Left kidney (tissue), 8 donors: Measurements from ENCODE around the gene PHOX2B. TPM values are rescaled to one million over a fixed set of nuclear protein-coding genes. Genes with fewer than 3 reads are reported as not detected.

ENCODE experiments used
- DNase-seq: peaks from one replicate; pipeline ENCODE4 v3.0.0-alpha.2; 2013
- long read RNA-seq, 8 donors: transcript quantifications; one replicate each; lab custom pipeline, GENCODE V29; 2026
- polyA plus RNA-seq: library from polyadenylated mRNA; unstranded; fragments of 120-200 nt; gene quantifications from one replicate; pipeline ENCODE4 v1.2.1, GENCODE V29; 2013; ENCODE audit not compliant: insufficient read length

Gene PHOX2B
- 0.10 TPM for polyA plus RNA-seq
- long read RNA-seq, donor 1, result 0 reads
- long read RNA-seq, donor 2, partial matches to known transcripts, result 0 of 1 reads
- long read RNA-seq, donor 2, other reads (novel, unspliced or antisense), result 0 of 1 reads
- long read RNA-seq, donor 3, result 0 reads
- long read RNA-seq, donor 4, result 0 reads
- long read RNA-seq, donor 5, result 0 reads
- long read RNA-seq, donor 6, result 0 reads
- long read RNA-seq, donor 7, result 0 reads
- long read RNA-seq, donor 8, result 0 reads

GRCh38 chr4:41748571-41749475 lies at the start of gene PHOX2B:
Gene PHOX2B, minus strand, starts transcription at chr4:41748725. Its CDS starts 115 bp downstream, at chr4:41748610.
- DNase-seq, result no peak

- DNase-seq, result no peak
These were observed 48.7 kb upstream of the PHOX2B start for GRCh38 chr4:41797260-41797659.

- no peak for DNase-seq
These were observed 48.2 kb upstream of the PHOX2B start for GRCh38 chr4:41796545-41797210.

GRCh38 chr4:41795796-41796385 lies 47.4 kb upstream of the PHOX2B start:
- no peak for DNase-seq

- DNase-seq, result no peak
These were observed 43.6 kb upstream of the PHOX2B start for GRCh38 chr4:41792166-41792565.

- DNase-seq, result no peak
These were observed 43.0 kb upstream of the PHOX2B start for GRCh38 chr4:41791557-41791956.

GRCh38 chr4:41787931-41788330 lies 39.4 kb upstream of the PHOX2B start:
- DNase-seq, result no peak

GRCh38 chr4:41785665-41786064 lies 37.1 kb upstream of the PHOX2B start:
- DNase-seq, result no peak

GRCh38 chr4:41784191-41784979 lies 35.9 kb upstream of the PHOX2B start:
- DNase-seq, result no peak

GRCh38 chr4:41776466-41776865 lies 27.9 kb upstream of the PHOX2B start:
- no peak for DNase-seq

GRCh38 chr4:41763729-41764128 lies 15.2 kb upstream of the PHOX2B start:
- DNase-seq, result no peak

GRCh38 chr4:41758884-41759283 lies 10.4 kb upstream of the PHOX2B start:
- DNase-seq, result no peak

- no peak for DNase-seq
These were observed 9.1 kb upstream of the PHOX2B start for GRCh38 chr4:41757521-41758156.

- DNase-seq, result no peak
These were observed 5.4 kb upstream of the PHOX2B start for GRCh38 chr4:41753942-41754341.

GRCh38 chr4:41752081-41752836 lies 3.7 kb upstream of the PHOX2B start:
- DNase-seq, result no peak

GRCh38 chr4:41751449-41752061 lies 3.0 kb upstream of the PHOX2B start:
- no peak for DNase-seq

- no peak for DNase-seq
These were observed 2.3 kb upstream of the PHOX2B start for GRCh38 chr4:41750626-41751448.

GRCh38 chr4:41750121-41750625 lies 1.6 kb upstream of the PHOX2B start:
- no peak for DNase-seq

GRCh38 chr4:41749631-41750039 lies 1.1 kb upstream of the PHOX2B start:
- DNase-seq, result no peak
